H9 (cell line): ENCODE measurements around the gene CRYBB1. TPM values are rescaled to one million over a fixed set of nuclear protein-coding genes. Genes with fewer than 3 reads are reported as not detected.

Source experiments
- DNase-seq: peaks from one replicate; pipeline ENCODE4 v3.0.0-alpha.2; 2017
- H2AFZ ChIP-seq: one replicate; pipeline ENCODE4 v1.6.1; 2013; ENCODE audit warnings: mild to moderate bottlenecking, low read length, control low read depth, moderate library complexity
- H2AK5ac ChIP-seq: 2 replicates; pipeline ENCODE4 v1.6.1; 2013; ENCODE audit warnings: low read length, control low read depth, mixed read lengths; ENCODE audit not compliant: insufficient read length
- H2BK120ac ChIP-seq: one replicate; pipeline ENCODE4 v1.6.1; 2013; ENCODE audit warnings: low read depth, mild to moderate bottlenecking, low read length, control low read depth, inconsistent platforms; ENCODE audit not compliant: poor library complexity, severe bottlenecking
- H2BK12ac ChIP-seq: 2 replicates; pipeline ENCODE4 v1.6.1; 2013; ENCODE audit warnings: low read length, control low read depth, mixed read lengths, low read depth; ENCODE audit not compliant: insufficient read length
- H2BK15ac ChIP-seq: 2 replicates; pipeline ENCODE4 v1.6.1; 2013; ENCODE audit warnings: low read depth, low read length, control low read depth
- H2BK20ac ChIP-seq: one replicate; pipeline ENCODE4 v1.6.1; 2013; ENCODE audit warnings: low read depth, mild to moderate bottlenecking, low read length, control low read depth, inconsistent platforms; ENCODE audit not compliant: poor library complexity, severe bottlenecking
- H2BK5ac ChIP-seq: 2 replicates; pipeline ENCODE4 v1.6.1; 2013; ENCODE audit warnings: low read length, control low read depth, mixed read lengths; ENCODE audit not compliant: insufficient read length
- H3K14ac ChIP-seq: 2 replicates; pipeline ENCODE4 v1.6.1; 2013; ENCODE audit warnings: low read length, control low read depth; ENCODE audit not compliant: insufficient read depth
- H3K18ac ChIP-seq: 2 replicates; pipeline ENCODE4 v1.6.1; 2013; ENCODE audit warnings: low read depth, mild to moderate bottlenecking, mixed read lengths, low read length, control low read depth; ENCODE audit not compliant: insufficient read length
- H3K23ac ChIP-seq: 2 replicates; pipeline ENCODE4 v1.6.1; 2013; ENCODE audit warnings: low read length, control low read depth, mixed read lengths, low read depth; ENCODE audit not compliant: insufficient read length
- H3K23me2 ChIP-seq: 2 replicates; pipeline ENCODE4 v1.6.1; 2013; ENCODE audit warnings: low read depth, mild to moderate bottlenecking, mixed read lengths, low read length, control low read depth; ENCODE audit not compliant: insufficient read length, poor library complexity, severe bottlenecking
- H3K27ac ChIP-seq: 2 replicates; pipeline ENCODE4 v1.5.1; 2013; ENCODE audit warnings: low read length, control low read depth, mixed read lengths, low read depth; ENCODE audit not compliant: insufficient read length
- H3K27me3 ChIP-seq: 2 replicates; pipeline ENCODE4 v1.6.1; 2013; ENCODE audit warnings: low read length, control low read depth, inconsistent platforms; ENCODE audit not compliant: insufficient read depth
- H3K4ac ChIP-seq: 2 replicates; pipeline ENCODE4 v1.6.1; 2013; ENCODE audit warnings: low read depth, mild to moderate bottlenecking, control low read depth, inconsistent platforms, low read length, moderate library complexity
- H3K4me1 ChIP-seq: 2 replicates; pipeline ENCODE4 v1.6.1; 2013; ENCODE audit warnings: low read length, control low read depth, inconsistent platforms; ENCODE audit not compliant: insufficient read depth
- H3K4me2 ChIP-seq: 2 replicates; pipeline ENCODE4 v1.6.1; 2013; ENCODE audit warnings: low read length, control low read depth, mixed read lengths; ENCODE audit not compliant: insufficient read length, insufficient read depth
- H3K56ac ChIP-seq: 2 replicates; pipeline ENCODE4 v1.6.1; 2013; ENCODE audit warnings: low read depth, mild to moderate bottlenecking, mixed read lengths, low read length, control low read depth; ENCODE audit not compliant: insufficient read length
- H3K79me1 ChIP-seq: 2 replicates; pipeline ENCODE4 v1.6.1; 2013; ENCODE audit warnings: low read depth, mild to moderate bottlenecking, moderate library complexity, low read length, control low read depth, inconsistent platforms; ENCODE audit not compliant: insufficient read depth, poor library complexity, severe bottlenecking
- H3K79me2 ChIP-seq: 2 replicates; pipeline ENCODE4 v1.6.1; 2013; ENCODE audit warnings: low read length, control low read depth, inconsistent platforms; ENCODE audit not compliant: insufficient read depth
- H3K9ac ChIP-seq: 2 replicates; pipeline ENCODE4 v1.6.1; 2013; ENCODE audit warnings: low read length, control low read depth, mixed read lengths; ENCODE audit not compliant: insufficient read length; ENCODE audit errors: extremely low read depth
- H3K9me3 ChIP-seq: one replicate; pipeline ENCODE4 v1.6.1; 2013; ENCODE audit warnings: low read depth, low read length, inconsistent platforms; ENCODE audit not compliant: control insufficient read depth
- H3T11ph ChIP-seq: one replicate; pipeline ENCODE4 v1.6.1; 2013; ENCODE audit warnings: mild to moderate bottlenecking, low read length, control low read depth, inconsistent platforms
- H4K20me1 ChIP-seq: one replicate; pipeline ENCODE4 v1.6.1; 2013; ENCODE audit not compliant: control insufficient read depth, insufficient read length, insufficient read depth
- H4K5ac ChIP-seq: 2 replicates; pipeline ENCODE4 v1.6.1; 2013; ENCODE audit warnings: low read depth, mild to moderate bottlenecking, mixed read lengths, low read length, control low read depth; ENCODE audit not compliant: insufficient read length
- H4K8ac ChIP-seq: replicated peaks from 2 replicates; pipeline ENCODE4 v1.6.1; 2013; ENCODE audit warnings: low read length, control low read depth, mixed read lengths, low read depth; ENCODE audit not compliant: insufficient read length
- H4K91ac ChIP-seq: 2 replicates; pipeline ENCODE4 v1.6.1; 2013; ENCODE audit warnings: low read depth, mild to moderate bottlenecking, moderate library complexity, mixed read lengths, low read length, control low read depth; ENCODE audit not compliant: insufficient read length
- H3K27ac Mint-ChIP-seq, 3 experiments: 2 replicates in 2 of 3; 3 replicates in 1 of 3; pipeline ENCODE4 v1.8.0; 2020 to 2021; ENCODE audit warnings: mixed read lengths in 3 of 3, mild to moderate bottlenecking in 1 of 3, moderate library complexity in 1 of 3
- H3K27me3 Mint-ChIP-seq: 2 replicates; pipeline ENCODE4 v1.8.0; 2021; ENCODE audit warnings: low read depth, mild to moderate bottlenecking, moderate library complexity, mixed read lengths
- H3K36me3 Mint-ChIP-seq, 3 experiments: 2 replicates in 2 of 3; 3 replicates in 1 of 3; pipeline ENCODE4 v1.8.0; 2020 to 2021; ENCODE audit warnings: low read depth in 3 of 3, mixed read lengths in 3 of 3; ENCODE audit not compliant: insufficient read depth in 1 of 3
- H3K4me1 Mint-ChIP-seq, 2 experiments: 2 replicates each; pipeline ENCODE4 v1.8.0; 2020; ENCODE audit warnings: mixed read lengths in 2 of 2
- H3K4me3 Mint-ChIP-seq, 2 experiments: 2 replicates in 1 of 2; 3 replicates in 1 of 2; pipeline ENCODE4 v1.8.0; 2020 to 2021; ENCODE audit warnings: mild to moderate bottlenecking in 2 of 2, mixed read lengths in 2 of 2, moderate library complexity in 1 of 2
- H3K9me3 Mint-ChIP-seq, 2 experiments: 2 replicates in 1 of 2; 3 replicates in 1 of 2; pipeline ENCODE4 v1.8.0; 2020; ENCODE audit warnings: mild to moderate bottlenecking in 2 of 2, mixed read lengths in 2 of 2, moderate library complexity in 1 of 2
- CTCF ChIP-seq: fragments of 200-600 bp; sonication (generic); conservative IDR thresholded peaks from 3 replicates; pipeline ENCODE4 v1.8.0; 2021; ENCODE audit warnings: antibody characterized with exemption, mild to moderate bottlenecking
- WGBS: extraction: QIAGEN DNeasy Blood & Tissue Kit; methylation state at CpG from one replicate; pipeline ENCODE4 v1.1.7; 2013; ENCODE audit warnings: missing lambda C conversion rate, low lambda C conversion rate, mixed read lengths; ENCODE audit not compliant: insufficient read length; ENCODE audit errors: extremely low coverage; 5-methylcytosine and 5-hydroxymethylcytosine counted together
- total RNA-seq: library from RNA; stranded (reverse); gene quantifications from 2 replicates; pipeline ENCODE4 v1.2.1, GENCODE V29; 2021

CRYBB1 gene
- total RNA-seq, 1 experiment from 2014 or later = 5.4 TPM

- no peak overlapping the region for H4K5ac ChIP-seq
- H3K9me3 ChIP-seq = no peaks in the 10 kb centered on the region
- no peaks in the 10 kb centered on the region for H4K20me1 ChIP-seq
- H2BK120ac ChIP-seq = no peak overlapping the region
- WGBS = no CpG with 5 or more reads among the region's 2 CpGs
- peaks cover 33% of the 10 kb centered on the region; the same call in 1 of the 2 replicates for H3K79me2 ChIP-seq
- no peak overlapping the region for H4K91ac ChIP-seq
- Mint-ChIP-seq H3K36me3 (peaks cover 5 to 14% (median 10%) of the 10 kb centered on the region in 3 experiments), H3K27me3 (no peaks in the 10 kb centered on the region), H3K27ac (peak overlapping the region; percentile 39 to 91 (median 72); a peak in 3 of 7 replicates), H3K9me3 (no peaks in the 10 kb centered on the region), H3K4me1 (peaks cover 64 to 69% of the 10 kb centered on the region in 2 experiments), H3K4me3 (no peak overlapping the region)
- no peak for DNase-seq
- no peak overlapping the region for H2BK15ac ChIP-seq
- H3K14ac ChIP-seq = no peak overlapping the region
- no peak overlapping the region for H3T11ph ChIP-seq
- H3K23ac ChIP-seq = no peak overlapping the region
- no peaks in the 10 kb centered on the region for H3K23me2 ChIP-seq
- H2BK12ac ChIP-seq = no peak overlapping the region
- no peak overlapping the region for H2BK20ac ChIP-seq
- H2AFZ ChIP-seq = no peak overlapping the region
- no peaks in the 10 kb centered on the region for H3K27me3 ChIP-seq
- H3K4me2 ChIP-seq = no peak overlapping the region
- H3K18ac ChIP-seq = no peak overlapping the region
- H2BK5ac ChIP-seq = no peak overlapping the region
- peaks cover 2% of the 10 kb centered on the region for H3K79me1 ChIP-seq
- no peak overlapping the region for H2AK5ac ChIP-seq
- no peak overlapping the region for H3K9ac ChIP-seq
- no peak for TF ChIP-seq CTCF
- no peak overlapping the region for H3K56ac ChIP-seq
- H3K4ac ChIP-seq = no peak overlapping the region
- peaks cover 8% of the 10 kb centered on the region; the same call in 1 of the 2 replicates for H3K4me1 ChIP-seq
- H3K27ac ChIP-seq = no peak overlapping the region
- H4K8ac ChIP-seq = no peak overlapping the region
Observed at GRCh38 chr22:26551568-26551967, 66.3 kb downstream of the CRYBB1 start.
